GM12878 (cell line): ENCODE measurements around the gene EFCAB8. TPM values are rescaled to one million over a fixed set of nuclear protein-coding genes. Genes with fewer than 3 reads are reported as not detected.

Source experiments
- ATAC-seq: fragments of 200-7000 bp; cut with Tn5 transposase; 3 replicates; pipeline ENCODE4 v1.9.1; 2020; ENCODE audit warnings: mild to moderate bottlenecking, moderate library complexity
- BruUV-seq: library from RNA; stranded (reverse); fragments of 400-500 nt; replicated peaks from 2 replicates; lab custom pipeline; 2021; lab: Mats Ljungman, UMichigan
- CTCF ChIA-PET: fragments of 300-600 bp; sonication (Branson Sonifier 250); formaldehyde crosslinking; extraction: SDS; loops from one replicate; lab custom pipeline; 2021; ENCODE audit warnings: inconsistent platforms; lab: Yijun Ruan, JAX
- POLR2A ChIA-PET: fragments of 350-600 bp; formaldehyde crosslinking; extraction: SDS; loops from one replicate; lab custom pipeline; 2021; ENCODE audit warnings: inconsistent platforms; lab: Charles Lee
- RAD21 ChIA-PET: fragments of 300-600 bp; sonication (Branson Sonifier 250); formaldehyde crosslinking; loops from one replicate; lab custom pipeline; 2023; ENCODE audit warnings: antibody characterized with exemption; ENCODE audit not compliant: unreplicated experiment; lab: Charles Lee
- SMC1A ChIA-PET: fragments of 300-600 bp; sonication (Branson Sonifier 250); formaldehyde crosslinking; loops from one replicate; lab custom pipeline; 2023; ENCODE audit not compliant: unreplicated experiment, uncharacterized antibody; lab: Charles Lee
- DNase-seq: peaks from one replicate; pipeline ENCODE4 v3.0.0-alpha.2; 2011; ENCODE audit warnings: low read depth, low spot score
- FAIRE-seq: peaks from 3 replicates; lab custom pipeline; 2011; peaks lifted over from hg19 to GRCh38; lab: Jason Lieb, UNC
- H2AFZ ChIP-seq: 2 replicates; pipeline ENCODE4 v1.6.0; 2011; ENCODE audit warnings: low read depth, low read length, control low read depth; ENCODE audit not compliant: control insufficient read depth
- H3K27ac ChIP-seq: 2 replicates; pipeline ENCODE4 v1.5.1; 2011; ENCODE audit warnings: control low read depth; ENCODE audit not compliant: control insufficient read depth, insufficient read depth
- H3K27me3 ChIP-seq, 2 experiments: replicated peaks in 1 of 2; 2 replicates each; pipeline versions ENCODE4 v1.6.0 to v1.6.1; 2011; ENCODE audit warnings: low read length in 1 of 2; ENCODE audit not compliant: control insufficient read depth in 2 of 2, insufficient read depth in 2 of 2
- H3K36me3 ChIP-seq, 2 experiments: 2 replicates each; pipeline ENCODE4 v1.5.1; 2011; ENCODE audit warnings: low read length in 1 of 2; ENCODE audit not compliant: control insufficient read depth in 2 of 2, insufficient read depth in 2 of 2
- H3K4me1 ChIP-seq: 2 replicates; pipeline ENCODE4 v1.6.1; 2011; ENCODE audit warnings: mild to moderate bottlenecking, low read length, moderate library complexity, mixed read lengths; ENCODE audit not compliant: control insufficient read depth, insufficient read depth
- H3K4me2 ChIP-seq: 2 replicates; pipeline ENCODE4 v1.6.0; 2011; ENCODE audit warnings: control low read depth; ENCODE audit not compliant: control insufficient read depth, insufficient read depth
- H3K4me3 ChIP-seq: fragments of 200-600 bp; sonication (generic); 2 replicates; pipeline ENCODE4 v1.5.1; 2016
- H3K79me2 ChIP-seq: 2 replicates; pipeline ENCODE4 v1.6.0; 2011; ENCODE audit warnings: low read length; ENCODE audit not compliant: control insufficient read depth, insufficient read depth
- H3K9ac ChIP-seq: 2 replicates; pipeline ENCODE4 v1.8.0; 2011; ENCODE audit warnings: low read length, control low read depth, mixed read lengths; ENCODE audit not compliant: control insufficient read depth, insufficient read depth
- H3K9me3 ChIP-seq: replicated peaks from 3 replicates; pipeline ENCODE4 v1.5.1; 2011; ENCODE audit warnings: mild to moderate bottlenecking, low read length; ENCODE audit not compliant: control insufficient read depth, insufficient read depth
- H4K20me1 ChIP-seq: 2 replicates; pipeline ENCODE4 v1.6.0; 2011; ENCODE audit not compliant: control insufficient read depth, insufficient read depth
- BCLAF1 ChIP-seq: fragments of 450-650 bp; IDR thresholded peaks from 2 replicates; pipeline ENCODE4 v1.6.1; 2017; ENCODE audit warnings: antibody characterized with exemption, mild to moderate bottlenecking, moderate library complexity
- CBFB ChIP-seq: IDR thresholded peaks from 2 replicates; pipeline ENCODE4 v1.6.1; 2016; ENCODE audit warnings: antibody characterized with exemption, low read depth
- FOS ChIP-seq: IDR thresholded peaks from 3 replicates; pipeline ENCODE4 v1.6.1; 2011; ENCODE audit warnings: borderline replicate concordance; ENCODE audit not compliant: insufficient read length; ENCODE audit errors: extremely low read depth
- MAX ChIP-seq: IDR thresholded peaks from 2 replicates; pipeline ENCODE4 v1.6.1; 2012; ENCODE audit warnings: low read depth, low read length, improper control_type of control experiment
- MEF2A ChIP-seq: IDR thresholded peaks from 2 replicates; pipeline ENCODE4 v1.6.1; 2011; ENCODE audit warnings: low read depth, mild to moderate bottlenecking, low read length, moderate library complexity; ENCODE audit not compliant: insufficient read depth
- MTA3 ChIP-seq: IDR thresholded peaks from 2 replicates; pipeline ENCODE4 v1.6.1; 2012; ENCODE audit warnings: low read length, inconsistent platforms, borderline replicate concordance
- PAX5 ChIP-seq: IDR thresholded peaks from 2 replicates; pipeline ENCODE4 v1.6.1; 2011; ENCODE audit warnings: low read depth, low read length, borderline replicate concordance
- PBX3 ChIP-seq: IDR thresholded peaks from 2 replicates; pipeline ENCODE4 v1.6.1; 2011; ENCODE audit warnings: mild to moderate bottlenecking, low read depth, low read length, moderate library complexity; ENCODE audit not compliant: insufficient replicate concordance
- POLR2A ChIP-seq: IDR thresholded peaks from 2 replicates; pipeline ENCODE4 v1.6.1; 2011; ENCODE audit warnings: low read depth, mild to moderate bottlenecking, low read length
- POLR2AphosphoS5 ChIP-seq: IDR thresholded peaks from 2 replicates; pipeline ENCODE4 v1.6.1; 2011; ENCODE audit warnings: mild to moderate bottlenecking, low read length, inconsistent platforms
- RAD51 ChIP-seq: fragments of 450-650 bp; IDR thresholded peaks from 2 replicates; pipeline ENCODE4 v1.6.1; 2016; ENCODE audit warnings: moderate library complexity, mild to moderate bottlenecking, inconsistent platforms
- RBBP5 ChIP-seq: fragments of 200-600 bp; sonication (generic); conservative IDR thresholded peaks from 2 replicates; pipeline ENCODE4 v1.6.1; 2016
- RCOR1 ChIP-seq: conservative IDR thresholded peaks from 2 replicates; pipeline ENCODE4 v1.6.1; 2012; ENCODE audit warnings: low read depth, low read length, improper control_type of control experiment
- STAT1 ChIP-seq: fragments of 450-650 bp; conservative IDR thresholded peaks from 2 replicates; pipeline ENCODE4 v1.6.1; 2014; ENCODE audit warnings: antibody characterized with exemption, mild to moderate bottlenecking
- STAT3 ChIP-seq: IDR thresholded peaks from 2 replicates; pipeline ENCODE4 v1.6.1; 2011; ENCODE audit warnings: low read depth, low read length, improper control_type of control experiment
- TBL1XR1 ChIP-seq: IDR thresholded peaks from 2 replicates; pipeline ENCODE4 v1.6.1; 2012; ENCODE audit warnings: low read depth, low read length, improper control_type of control experiment
- WGBS: methylation state at CpG from one replicate; pipeline ENCODE4 v1.1.6; 2016; ENCODE audit warnings: low lambda C conversion rate; ENCODE audit not compliant: insufficient replicate concordance, insufficient coverage; ENCODE audit errors: missing lambda C conversion rate; 5-methylcytosine and 5-hydroxymethylcytosine counted together
- in situ Hi-C: fragments of 300-500 bp; cut with MboI; formaldehyde crosslinking; loops from 9 replicates; pipeline ENCODE4 v1.14.3; 2018; ENCODE audit warnings: mixed read lengths
- intact Hi-C: fragments of 100-400 bp; cut with micrococcal nuclease; formaldehyde crosslinking; loops from one replicate; pipeline ENCODE4 v1.14.2; 2022; ENCODE audit not compliant: unreplicated experiment
- polyA plus RNA-seq, 11 experiments: library from polyadenylated mRNA; depleted of rRNA in 4 of 11; unstranded in 6 of 11; stranded (reverse) in 5 of 11; fragments of >200 nt; fragmentation: Nextera tagmentation in 4 of 11; fragmentation: Illumina TruSeq in 1 of 11; extraction: Ambion mirVana in 4 of 11; extraction: Trizol in 1 of 11; gene quantifications; 1 replicate in 1 of 11; 2 replicates in 10 of 11; pipeline versions ENCODE4 v1.2.1 to v1.2.3, GENCODE V29; 2011 to 2016; ENCODE audit warnings: inconsistent platforms in 2 of 11, missing spikeins in 2 of 11, low read depth in 1 of 11
- total RNA-seq, 4 experiments: library from RNA; depleted of rRNA in 3 of 4; stranded (reverse); fragments of >200 nt in 3 of 4; fragmentation: Illumina TruSeq in 1 of 4; extraction: Trizol in 1 of 4; gene quantifications; 2 replicates each; pipeline versions ENCODE4 v1.2.1 to v1.2.3, GENCODE V29; 2013 to 2021

EFCAB8 gene
- total and polyA plus RNA-seq, 10 of the 15 experiments (the other 5 are each of a cell fraction or from before 2014, with no cell fraction given), result 0.04 to 0.18 (median 0.06) TPM; not detected in 4

GRCh38 chr20:33005908-33006775 is 147.4 kb downstream of the EFCAB8 start:
- H3K4me3 ChIP-seq, result no peak overlapping the region
- H3K79me2 ChIP-seq, result no peaks in the 10 kb centered on the region
- FAIRE-seq (no peak), DNase-seq (no peak), ATAC-seq (no peak)
- H3K9me3 ChIP-seq, result no peaks in the 10 kb centered on the region; the same call in 2 of the 3 replicates
- no peak overlapping the region for H3K27ac ChIP-seq
- H3K4me1 ChIP-seq, result no peaks in the 10 kb centered on the region
- no peak overlapping the region for H2AFZ ChIP-seq
- CTCF ChIA-PET, result interaction anchor here (1.5 to 1.7 kb wide), 2 partner anchors 13 to 34 kb away, joined by 4 read pairs; no protein-coding TSS in a partner anchor
- in situ Hi-C loops (no loop called here), intact Hi-C loops (loop anchor here (1.0 kb wide), 1 partner anchor 104 kb away; no protein-coding TSS in a partner anchor)
- H3K9ac ChIP-seq, result no peak overlapping the region
- SMC1A ChIA-PET, result interaction anchor here (0.8 kb wide), 1 partner anchor 23 kb away, joined by 3 read pairs; no protein-coding TSS in a partner anchor
- H3K36me3 ChIP-seq, result no peaks in the 10 kb centered on the region
- H3K27me3 ChIP-seq, result no peaks in the 10 kb centered on the region; a peak in 1 of 4 replicates
- BruUV-seq, result no TSS peak
- no peak for TF ChIP-seq RAD51
- no peak for TF ChIP-seq POLR2A
- TF ChIP-seq PBX3, result no peak
- TF ChIP-seq RBBP5, result no peak
- TF ChIP-seq PAX5, result no peak
- no peak for TF ChIP-seq BCLAF1
- no peak for TF ChIP-seq MEF2A
- TF ChIP-seq POLR2AphosphoS5, result no peak
- no peak for TF ChIP-seq STAT1
- TF ChIP-seq MAX, result no peak
- no peak for TF ChIP-seq TBL1XR1
- TF ChIP-seq MTA3, result no peak
- no peak for TF ChIP-seq FOS
- no peak for TF ChIP-seq CBFB
- no peak for TF ChIP-seq STAT3
- TF ChIP-seq RCOR1, result no peak
- 54% methylated on average over 8 of the region's 8 CpGs for WGBS
- no peak overlapping the region for H3K4me2 ChIP-seq
- RAD21 ChIA-PET, result interaction anchor here (0.5 kb wide), 1 partner anchor 366 kb away, joined by 4 read pairs; no protein-coding TSS in a partner anchor
- POLR2A ChIA-PET, result no interaction called here
- H4K20me1 ChIP-seq, result no peaks in the 10 kb centered on the region
